Right lung (tissue), 10 donors: Measurements from ENCODE around the gene FKBP14. TPM values are rescaled to one million over a fixed set of nuclear protein-coding genes. Genes with fewer than 3 reads are reported as not detected.
"Not testable (repeated sequence)": the region's sequence is repeated elsewhere in the genome, so short reads cannot be mapped to it uniquely, and the experiment has no call there.

Source experiments
- DNase-seq, 2 donors: peaks; one replicate each; pipeline ENCODE4 v3.0.0-alpha.2; 2013
- long read RNA-seq, 8 donors: transcript quantifications; one replicate each; lab custom pipeline, GENCODE V29; 2026
- polyA plus RNA-seq, 5 donors: library from polyadenylated mRNA; unstranded; fragments of 120-200 nt; gene quantifications; one replicate each; pipeline versions ENCODE4 v1.2.1 to v1.2.3, GENCODE V29; 2013; ENCODE audit warnings: inconsistent platforms in 1 of 5, low replicate concordance in 1 of 5; ENCODE audit not compliant: insufficient read length in 5 of 5, insufficient read depth in 1 of 5

FKBP14 gene, protein sequence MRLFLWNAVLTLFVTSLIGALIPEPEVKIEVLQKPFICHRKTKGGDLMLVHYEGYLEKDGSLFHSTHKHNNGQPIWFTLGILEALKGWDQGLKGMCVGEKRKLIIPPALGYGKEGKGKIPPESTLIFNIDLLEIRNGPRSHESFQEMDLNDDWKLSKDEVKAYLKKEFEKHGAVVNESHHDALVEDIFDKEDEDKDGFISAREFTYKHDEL
- 10 to 100 TPM; 27.5 to 37.3 (median 33.9) TPM for polyA plus RNA-seq
- long read RNA-seq, donor 1, full-length matches to known transcripts = 16 of 16 reads
- long read RNA-seq, donor 1, partial matches to known transcripts = 0 of 16 reads
- long read RNA-seq, donor 1, other reads (novel, unspliced or antisense) = 0 of 16 reads
- long read RNA-seq, donor 2, full-length matches to known transcripts = 6 of 6 reads
- long read RNA-seq, donor 2, partial matches to known transcripts = 0 of 6 reads
- long read RNA-seq, donor 2, other reads (novel, unspliced or antisense) = 0 of 6 reads
- long read RNA-seq, donor 3, full-length matches to known transcripts = 9 of 9 reads
- long read RNA-seq, donor 3, partial matches to known transcripts = 0 of 9 reads
- long read RNA-seq, donor 3, other reads (novel, unspliced or antisense) = 0 of 9 reads
- long read RNA-seq, donor 4, full-length matches to known transcripts = 9 of 9 reads
- long read RNA-seq, donor 4, partial matches to known transcripts = 0 of 9 reads
- long read RNA-seq, donor 4, other reads (novel, unspliced or antisense) = 0 of 9 reads
- long read RNA-seq, donor 5, full-length matches to known transcripts = 9 of 9 reads
- long read RNA-seq, donor 5, partial matches to known transcripts = 0 of 9 reads
- long read RNA-seq, donor 5, other reads (novel, unspliced or antisense) = 0 of 9 reads
- long read RNA-seq, donor 6, full-length matches to known transcripts = 13 of 21 reads
- long read RNA-seq, donor 6, partial matches to known transcripts = 8 of 21 reads
- long read RNA-seq, donor 6, other reads (novel, unspliced or antisense) = 0 of 21 reads
- long read RNA-seq, donor 7, full-length matches to known transcripts = 8 of 8 reads
- long read RNA-seq, donor 7, partial matches to known transcripts = 0 of 8 reads
- long read RNA-seq, donor 7, other reads (novel, unspliced or antisense) = 0 of 8 reads
- long read RNA-seq, donor 8, partial matches to known transcripts = 0 of 1 reads
- long read RNA-seq, donor 8, other reads (novel, unspliced or antisense) = 0 of 1 reads

DNA sequence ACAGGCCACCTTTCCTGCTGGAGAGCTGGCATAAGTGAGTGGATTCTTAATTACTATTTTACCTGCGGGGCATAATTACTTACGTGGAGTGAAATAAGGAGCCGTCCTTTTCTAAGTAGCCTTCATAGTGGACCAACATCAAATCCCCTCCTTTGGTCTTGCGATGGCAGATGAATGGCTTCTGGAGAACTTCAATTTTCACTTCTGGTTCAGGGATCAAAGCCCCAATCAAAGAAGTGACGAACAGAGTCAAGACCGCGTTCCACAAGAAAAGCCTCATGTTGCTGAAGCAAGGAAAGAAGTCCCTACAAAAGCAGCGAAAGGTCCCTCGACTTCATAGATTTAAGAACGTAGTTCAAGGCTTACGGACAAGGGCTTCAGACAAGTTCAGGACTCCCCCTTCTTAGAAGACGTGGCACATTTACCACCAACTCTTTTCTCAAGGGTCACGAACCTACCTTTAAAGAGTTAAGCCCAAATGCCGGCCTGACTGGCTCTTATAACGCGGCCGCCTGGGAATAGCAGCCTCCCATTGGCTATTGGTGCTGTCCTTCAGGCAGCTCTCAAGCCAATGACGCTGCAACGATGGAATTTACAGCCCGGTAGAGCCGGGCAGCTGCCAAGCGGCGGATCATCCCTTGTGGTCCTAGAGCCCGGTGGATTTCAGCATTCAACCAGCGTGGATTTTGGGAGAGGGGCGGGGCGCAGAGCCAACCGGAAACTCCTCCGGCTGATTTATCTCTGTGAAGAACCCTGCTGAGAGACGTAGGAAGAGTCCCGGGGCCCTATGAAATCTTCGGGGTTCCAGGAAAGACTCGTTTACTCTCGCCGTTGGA lies at the start of gene FKBP14:
TSS of gene FKBP14 (minus strand) at position 474 of the 836 bp plus-strand sequence. CDS start at position 280, 194 bp downstream.
- DNase-seq = peak; percentile 98

GRCh38 chr7:30074422-30075030 lies 48.0 kb upstream of the FKBP14 start:
- no peak for DNase-seq

GRCh38 chr7:30072735-30073134 lies 46.2 kb upstream of the FKBP14 start:
- DNase-seq = no peak

DNA sequence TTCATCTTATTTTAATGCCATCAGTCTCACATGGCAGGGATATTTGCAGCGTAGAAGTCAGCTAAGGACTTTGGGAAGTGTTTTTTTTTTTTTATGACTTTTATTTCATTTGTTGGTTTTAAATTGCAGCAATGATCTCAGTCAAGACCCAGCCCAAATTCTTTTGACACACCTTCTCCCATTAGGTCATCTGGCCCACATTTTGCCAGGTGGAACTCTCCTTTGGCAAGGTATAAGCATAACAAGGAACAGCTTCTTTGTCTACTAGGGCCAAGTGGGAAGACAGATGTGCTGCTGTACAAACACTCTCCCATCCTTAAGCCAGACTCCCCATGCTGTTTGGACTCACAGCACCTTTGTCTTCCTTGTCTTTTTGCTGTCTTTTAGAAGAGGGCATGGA lies 43.5 kb upstream of the FKBP14 start:
- no peak for DNase-seq

DNA sequence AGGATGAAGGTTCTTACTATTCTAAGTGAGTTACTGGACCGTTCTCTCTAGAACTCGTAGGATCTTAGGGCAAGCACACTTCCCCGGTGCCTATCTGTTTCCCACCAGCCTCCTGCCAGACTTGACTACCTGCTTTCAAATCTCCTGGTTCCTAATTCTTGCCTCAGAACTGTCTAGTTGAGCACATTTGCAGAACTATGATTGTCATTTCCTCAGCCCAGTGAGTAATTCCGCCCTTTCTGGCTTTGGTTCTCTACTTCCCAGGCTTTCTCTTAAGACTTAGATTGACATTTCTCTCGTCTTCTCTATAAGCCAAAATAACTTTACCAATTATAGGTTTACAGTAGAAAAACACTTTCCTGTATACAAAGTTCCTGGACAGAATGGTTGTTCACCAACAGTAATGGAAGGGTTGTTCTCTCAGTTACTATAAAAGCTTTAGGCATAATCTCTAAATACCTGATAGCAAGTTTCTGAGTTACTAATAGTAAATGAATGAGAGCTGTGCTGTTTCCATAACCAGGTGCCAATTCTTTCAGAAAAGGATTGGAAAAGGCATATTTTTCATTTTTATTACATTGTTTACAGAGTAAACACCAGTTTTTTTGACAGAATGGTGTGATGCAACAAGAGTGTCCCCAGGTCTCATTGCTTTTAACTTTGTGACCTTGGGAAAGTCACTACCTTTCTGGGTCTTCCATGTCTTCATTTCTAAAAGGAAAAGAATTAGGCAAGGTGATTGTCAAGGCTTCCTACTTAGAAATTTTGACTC lies 42.8 kb upstream of the FKBP14 start:
- DNase-seq = no peak

GRCh38 chr7:30068117-30068516 lies 41.6 kb upstream of the FKBP14 start:
- DNase-seq = no peak

DNA sequence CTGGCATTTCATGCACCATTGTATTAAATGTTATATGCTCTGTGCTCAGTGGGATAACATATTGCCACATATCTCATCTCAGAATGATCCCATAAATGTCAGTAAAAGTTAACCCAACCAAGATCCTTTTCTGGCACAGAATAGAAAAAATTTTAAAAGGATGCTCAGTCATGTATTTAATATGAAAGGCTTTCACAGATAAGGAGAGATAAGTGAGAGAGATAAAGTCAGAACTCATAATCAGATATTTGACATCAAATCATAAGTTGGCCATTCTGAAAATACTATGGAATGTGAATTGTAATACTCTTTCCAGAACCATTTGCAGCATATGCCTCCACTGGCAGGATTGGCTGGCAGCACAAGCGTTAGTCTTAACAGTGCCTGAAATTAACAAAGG lies 40.2 kb upstream of the FKBP14 start:
- DNase-seq = no peak

GRCh38 chr7:30065746-30066145 lies 39.2 kb upstream of the FKBP14 start:
- DNase-seq = no peak

GRCh38 chr7:30062587-30062986 lies 36.1 kb upstream of the FKBP14 start:
- peak; percentile 13 to 36 for DNase-seq

DNA sequence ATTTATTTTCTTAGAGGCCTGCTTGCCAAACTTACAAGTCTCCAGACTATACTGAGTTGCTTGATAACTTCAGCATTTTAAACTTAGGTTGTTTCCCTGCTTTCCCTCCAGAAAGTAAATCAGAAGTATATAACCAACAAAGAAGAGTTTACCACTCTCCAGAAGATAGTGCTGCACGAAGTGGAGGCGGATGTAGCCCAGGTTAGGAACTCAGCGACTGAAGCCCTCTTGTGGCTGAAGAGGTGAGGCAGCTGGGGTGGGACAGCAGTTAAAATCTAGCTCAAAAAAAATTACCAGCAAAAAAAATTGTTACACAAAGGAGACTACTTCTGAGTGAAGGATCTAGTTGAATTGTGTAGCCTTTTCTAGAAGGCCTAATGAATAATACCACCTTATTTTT lies 35.3 kb upstream of the FKBP14 start:
- not testable (repeated sequence) for DNase-seq

- DNase-seq = no peak
These were observed 31.2 kb upstream of the FKBP14 start for GRCh38 chr7:30057741-30058140.

DNA sequence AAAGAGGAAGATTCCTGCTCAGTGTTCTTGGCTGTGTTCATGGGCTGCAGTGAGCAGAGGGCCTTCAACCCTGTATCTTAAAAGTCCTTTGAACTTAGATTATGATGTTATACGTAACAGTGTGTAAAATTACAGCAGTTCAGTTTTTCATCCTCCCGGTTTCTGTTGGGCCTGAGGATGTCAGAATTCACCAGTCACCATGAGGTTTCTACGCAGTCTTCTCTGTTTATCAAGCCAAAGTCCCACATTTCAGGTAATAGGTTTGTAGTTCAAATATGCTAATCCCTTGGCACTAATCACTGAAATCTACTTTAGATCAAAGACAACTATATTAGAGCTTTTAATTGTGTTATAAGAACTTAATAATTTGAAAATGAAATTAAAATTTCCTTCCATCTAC lies 26.6 kb upstream of the FKBP14 start:
- DNase-seq = no peak

DNA sequence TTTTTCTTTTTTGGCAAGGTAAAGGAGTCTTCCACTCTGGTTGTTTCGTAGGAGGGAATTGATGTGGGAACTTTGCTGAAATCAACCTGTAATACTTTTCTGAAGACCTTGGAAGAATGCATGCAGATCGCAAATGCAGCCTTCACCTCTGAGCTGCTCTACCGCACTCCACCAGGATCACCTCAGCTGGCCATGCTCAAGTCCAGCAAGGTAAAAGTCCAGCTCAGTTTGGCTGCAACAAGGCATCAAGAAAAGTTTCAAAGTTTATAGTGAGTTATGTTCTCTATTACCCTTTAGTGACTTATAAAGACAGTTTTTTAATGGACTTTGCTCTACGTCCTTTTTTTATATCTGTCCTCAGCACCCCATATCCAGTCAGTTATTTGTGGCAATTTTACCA lies 22.7 kb upstream of the FKBP14 start:
- no peak for DNase-seq

DNA sequence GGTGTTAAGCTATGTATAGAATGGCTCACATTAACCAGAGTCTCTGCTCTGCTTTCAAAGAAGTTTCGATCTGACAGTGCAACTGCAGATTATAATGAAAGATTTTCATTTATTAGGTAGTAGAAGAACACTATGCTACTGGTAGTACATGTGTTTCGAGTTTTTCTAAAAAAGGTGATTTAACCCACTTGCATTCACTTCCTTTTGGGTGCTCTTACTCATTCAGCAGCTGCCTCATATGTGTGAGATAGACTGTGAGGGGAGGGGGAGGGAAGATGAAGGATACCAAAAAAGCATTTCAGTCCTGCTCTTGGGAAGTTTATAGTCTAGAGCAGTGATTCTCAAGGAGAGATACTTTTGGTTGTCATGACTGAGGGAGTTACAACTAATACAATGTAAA lies 22.1 kb upstream of the FKBP14 start:
- DNase-seq = no peak

GRCh38 chr7:30047124-30047523 lies 20.6 kb upstream of the FKBP14 start:
- DNase-seq = no peak

DNA sequence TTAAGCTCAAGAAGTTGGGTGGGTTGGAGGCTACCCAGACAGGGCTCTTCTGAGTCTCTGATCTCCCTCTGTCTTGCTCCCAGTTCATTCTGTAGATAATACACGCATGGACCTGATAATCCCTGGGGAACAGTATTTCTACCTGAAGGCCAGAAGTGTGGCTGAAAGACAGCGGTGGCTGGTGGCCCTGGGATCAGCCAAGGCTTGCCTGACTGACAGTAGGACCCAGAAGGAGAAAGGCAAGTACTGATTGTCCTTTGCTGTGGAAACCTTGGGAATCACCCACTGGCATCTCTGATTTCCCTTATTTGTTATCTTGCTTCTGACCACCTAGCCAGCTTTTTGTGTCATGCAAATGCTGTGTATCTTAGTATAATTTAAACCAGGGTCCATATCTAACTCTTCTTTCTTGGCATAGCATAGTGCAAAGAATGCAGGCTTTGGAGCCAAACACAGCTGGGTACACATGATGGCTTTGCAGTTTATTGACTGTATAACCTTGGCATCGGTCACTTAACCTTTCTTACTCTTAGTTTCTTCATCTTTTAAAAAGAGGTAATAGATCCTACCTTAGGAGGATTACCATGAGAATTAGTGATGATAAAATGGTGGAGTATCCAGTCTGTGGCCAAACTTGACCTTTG lies 19.7 kb upstream of the FKBP14 start:
- no peak for DNase-seq

- DNase-seq = no peak
These were observed 15.2 kb upstream of the FKBP14 start for GRCh38 chr7:30041526-30042269.

DNA sequence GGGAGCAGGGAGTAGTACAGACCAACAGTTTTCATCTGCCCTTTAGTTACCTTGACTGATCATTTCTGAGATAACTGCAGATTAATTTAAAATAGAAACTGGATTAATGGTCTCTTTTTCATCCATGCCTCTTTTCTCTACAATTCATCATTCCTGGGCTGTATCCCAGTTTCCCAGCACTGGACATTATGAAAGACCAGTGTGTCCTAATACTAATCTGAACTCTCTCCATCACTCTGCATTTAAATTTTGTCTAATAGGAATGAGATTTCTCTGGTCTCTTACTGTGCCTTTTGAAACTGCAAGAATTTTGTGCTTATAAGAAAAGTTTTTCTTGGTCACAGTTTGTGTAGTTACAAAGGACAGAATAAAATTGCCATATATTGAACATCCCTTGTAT lies 14.4 kb upstream of the FKBP14 start:
- DNase-seq = no peak
